Measurements from ENCODE around the gene ARRDC4. TPM values are rescaled to one million over a fixed set of nuclear protein-coding genes. Genes with fewer than 3 reads are reported as not detected.

Gene ARRDC4
- total RNA-seq, 2 donors from 2014 or later, result 25.4 to 25.6 TPM

DNA sequence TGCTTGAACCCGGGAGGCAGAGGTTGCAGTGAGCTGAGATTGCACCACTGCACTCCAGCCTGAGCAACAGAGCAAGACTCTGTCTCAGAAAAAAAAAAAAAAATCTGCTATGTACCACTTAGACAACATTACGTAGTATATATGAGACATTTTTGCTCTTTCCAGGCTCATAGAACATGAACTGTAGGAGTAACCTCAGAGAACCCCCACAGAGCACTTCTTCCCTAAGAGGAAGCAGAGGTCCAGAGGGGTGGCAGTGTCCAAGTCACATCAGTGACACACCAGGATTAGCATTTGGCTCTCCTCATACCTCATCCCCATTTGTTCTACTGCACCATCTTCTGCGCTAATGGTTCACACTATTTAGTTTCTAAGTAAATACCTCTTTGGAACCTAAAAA, 33.7 kb downstream of the ARRDC4 start:
- WGBS, result 95% methylated on average over 3 of the region's 3 CpGs
- no peak for DNase-seq (ENCODE audit: low spot score)
- no peak for TF ChIP-seq POLR2A (IDR thresholded peaks at IDR 0.05)
- no peak for TF ChIP-seq POLR2AphosphoS5 (IDR thresholded peaks at IDR 0.05)
- TF ChIP-seq, protein P1, sequence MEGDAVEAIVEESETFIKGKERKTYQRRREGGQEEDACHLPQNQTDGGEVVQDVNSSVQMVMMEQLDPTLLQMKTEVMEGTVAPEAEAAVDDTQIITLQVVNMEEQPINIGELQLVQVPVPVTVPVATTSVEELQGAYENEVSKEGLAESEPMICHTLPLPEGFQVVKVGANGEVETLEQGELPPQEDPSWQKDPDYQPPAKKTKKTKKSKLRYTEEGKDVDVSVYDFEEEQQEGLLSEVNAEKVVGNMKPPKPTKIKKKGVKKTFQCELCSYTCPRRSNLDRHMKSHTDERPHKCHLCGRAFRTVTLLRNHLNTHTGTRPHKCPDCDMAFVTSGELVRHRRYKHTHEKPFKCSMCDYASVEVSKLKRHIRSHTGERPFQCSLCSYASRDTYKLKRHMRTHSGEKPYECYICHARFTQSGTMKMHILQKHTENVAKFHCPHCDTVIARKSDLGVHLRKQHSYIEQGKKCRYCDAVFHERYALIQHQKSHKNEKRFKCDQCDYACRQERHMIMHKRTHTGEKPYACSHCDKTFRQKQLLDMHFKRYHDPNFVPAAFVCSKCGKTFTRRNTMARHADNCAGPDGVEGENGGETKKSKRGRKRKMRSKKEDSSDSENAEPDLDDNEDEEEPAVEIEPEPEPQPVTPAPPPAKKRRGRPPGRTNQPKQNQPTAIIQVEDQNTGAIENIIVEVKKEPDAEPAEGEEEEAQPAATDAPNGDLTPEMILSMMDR (IDR thresholded peaks at IDR 0.05), result no peak
- H3K4me1 ChIP-seq (replicated peaks), result no peaks in the 10 kb centered on the region
- H3K4me3 ChIP-seq, result no peak overlapping the region
- no peaks in the 10 kb centered on the region for H3K36me3 ChIP-seq
- no peak overlapping the region for H3K27ac ChIP-seq
- no peaks in the 10 kb centered on the region for H3K27me3 ChIP-seq (replicated peaks; ENCODE audit: insufficient read depth)
- intact Hi-C loops (cut with DNase I), result no loop called here
- no peaks in the 10 kb centered on the region for H3K9me3 ChIP-seq

DNA sequence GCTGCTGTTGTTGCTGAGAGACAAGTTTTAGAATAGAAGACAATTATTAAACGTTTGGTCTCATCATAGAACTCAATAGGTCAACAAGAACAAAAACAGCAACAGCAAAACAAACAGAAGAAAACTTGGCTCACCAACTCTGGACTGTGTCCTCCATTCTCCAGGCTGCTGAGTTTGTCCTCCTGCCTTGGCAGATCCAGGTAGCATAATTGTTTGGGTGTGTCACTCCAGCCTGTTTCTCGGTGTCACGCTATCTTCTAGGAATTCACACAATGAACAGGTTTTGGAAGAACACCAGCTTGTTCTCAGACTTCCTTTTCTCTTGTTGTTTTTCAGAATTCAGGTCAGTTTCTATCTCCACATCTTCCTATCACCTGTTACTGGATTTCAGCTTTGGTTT, 34.7 kb downstream of the ARRDC4 start:
- DNase-seq (ENCODE audit: low spot score), result no peak
- Histone ChIP-seq H3K27me3 (replicated peaks; ENCODE audit: insufficient read depth) (no peaks in the 10 kb centered on the region), H3K4me1 (replicated peaks) (no peaks in the 10 kb centered on the region), H3K4me3 (no peak overlapping the region), H3K9me3 (no peaks in the 10 kb centered on the region), H3K36me3 (no peaks in the 10 kb centered on the region), H3K27ac (no peak overlapping the region)
- WGBS, result 27% methylated on average over 3 of the region's 3 CpGs
- TF ChIP-seq, protein P1 (IDR thresholded peaks at IDR 0.05), result no peak
- TF ChIP-seq POLR2A (IDR thresholded peaks at IDR 0.05) (no peak), POLR2AphosphoS5 (IDR thresholded peaks at IDR 0.05) (no peak)
- intact Hi-C loops (cut with DNase I), result no loop called here

DNA sequence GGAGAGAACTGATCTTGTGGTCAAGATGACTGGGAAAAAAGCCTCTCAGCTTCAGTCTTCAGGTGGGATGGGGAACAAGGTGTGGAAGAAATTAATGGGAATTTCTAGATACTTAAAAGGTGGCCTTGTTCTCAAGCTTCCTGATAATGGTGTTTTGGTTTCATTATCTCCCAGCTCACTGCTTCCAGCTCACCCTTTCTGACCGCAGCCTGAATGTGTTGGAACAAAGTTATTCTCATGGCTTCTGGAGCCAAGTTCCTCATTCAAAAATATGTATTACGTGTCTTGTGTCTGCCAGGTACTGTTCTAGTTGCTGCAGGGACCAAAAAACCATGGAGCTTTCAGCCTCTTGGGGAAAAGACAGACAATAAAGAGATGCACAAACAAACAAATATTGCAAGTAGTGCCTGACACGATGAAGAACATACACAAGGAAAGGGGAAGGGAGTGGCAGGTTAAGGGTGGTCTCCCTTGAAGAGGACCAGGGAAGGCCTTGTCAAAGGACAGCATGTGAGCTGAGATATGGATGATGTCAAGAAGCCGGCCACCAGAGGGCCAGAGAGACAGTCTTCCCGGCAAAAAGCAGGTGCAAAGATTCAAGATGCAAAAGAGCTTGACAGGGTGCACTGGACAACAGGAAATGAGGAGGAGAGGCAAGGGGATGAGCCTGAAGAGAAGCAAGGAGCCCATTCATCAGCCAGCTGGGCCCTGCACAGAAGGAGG, 35.5 kb downstream of the ARRDC4 start:
- no peak for DNase-seq (ENCODE audit: low spot score)
- Histone ChIP-seq H3K27ac (no peak overlapping the region), H3K4me3 (no peak overlapping the region), H3K36me3 (no peaks in the 10 kb centered on the region), H3K4me1 (replicated peaks) (no peaks in the 10 kb centered on the region), H3K9me3 (no peaks in the 10 kb centered on the region), H3K27me3 (replicated peaks; ENCODE audit: insufficient read depth) (no peaks in the 10 kb centered on the region)
- intact Hi-C loops (cut with DNase I), result no loop called here
- TF ChIP-seq, protein P1 (IDR thresholded peaks at IDR 0.05), result no peak
- TF ChIP-seq POLR2A (IDR thresholded peaks at IDR 0.05) (no peak), POLR2AphosphoS5 (IDR thresholded peaks at IDR 0.05) (no peak)
- WGBS, result 40% methylated on average over 5 of the region's 5 CpGs

DNA sequence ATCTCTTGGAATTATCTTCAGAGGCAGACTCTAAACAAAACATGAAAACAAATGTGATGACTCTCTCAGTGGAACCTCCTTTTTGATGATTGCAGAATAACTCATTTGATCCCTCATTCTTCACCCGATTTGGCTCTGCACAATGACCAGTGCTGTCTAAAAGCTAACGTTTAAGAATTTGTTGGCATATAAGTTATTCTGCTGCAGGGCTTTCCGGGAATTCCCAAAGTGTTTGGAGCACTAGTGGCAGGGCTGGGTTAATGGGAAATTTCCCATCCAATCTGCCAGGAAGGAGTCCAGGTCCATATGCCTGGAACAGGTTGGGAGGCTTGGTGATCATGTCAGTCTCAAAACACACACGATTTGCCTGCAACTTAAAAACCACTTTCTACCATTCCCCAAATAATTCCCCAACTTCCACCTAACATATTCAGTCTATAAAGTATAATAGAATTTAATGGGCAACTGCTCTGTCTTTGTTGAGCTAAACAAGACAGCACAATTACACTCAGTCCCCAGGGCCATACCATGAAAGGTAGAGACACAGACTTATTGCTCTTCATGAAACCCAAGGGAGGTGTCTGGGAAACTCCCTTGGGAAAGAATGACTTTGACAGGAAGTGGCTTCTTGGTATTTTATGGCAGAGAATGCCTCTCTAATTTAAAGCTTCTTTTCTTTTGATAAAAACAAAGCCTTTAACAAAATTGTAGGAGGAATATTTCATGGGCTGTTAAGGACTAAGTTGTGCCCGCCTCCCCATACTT, 38.0 kb downstream of the ARRDC4 start:
- Histone ChIP-seq H3K27me3 (replicated peaks; ENCODE audit: insufficient read depth) (no peaks in the 10 kb centered on the region), H3K36me3 (no peaks in the 10 kb centered on the region), H3K4me3 (no peak overlapping the region), H3K9me3 (no peaks in the 10 kb centered on the region), H3K4me1 (replicated peaks) (no peaks in the 10 kb centered on the region), H3K27ac (no peak overlapping the region)
- no peak for DNase-seq (ENCODE audit: low spot score)
- intact Hi-C loops (cut with DNase I), result no loop called here
- TF ChIP-seq POLR2AphosphoS5 (IDR thresholded peaks at IDR 0.05), result no peak
- no peak for TF ChIP-seq POLR2A (IDR thresholded peaks at IDR 0.05)
- TF ChIP-seq, protein P1 (IDR thresholded peaks at IDR 0.05), result no peak
- WGBS, result 65% methylated on average over 5 of the region's 5 CpGs
